Left forelimb (tissue), 1 donor: ENCODE results near the gene SKIC3.

Source experiments
- DNase-seq: peaks from one replicate; pipeline ENCODE4 v3.0.0-alpha.2; 2018; ENCODE audit warnings: low spot score

SKIC3 gene

DNA sequence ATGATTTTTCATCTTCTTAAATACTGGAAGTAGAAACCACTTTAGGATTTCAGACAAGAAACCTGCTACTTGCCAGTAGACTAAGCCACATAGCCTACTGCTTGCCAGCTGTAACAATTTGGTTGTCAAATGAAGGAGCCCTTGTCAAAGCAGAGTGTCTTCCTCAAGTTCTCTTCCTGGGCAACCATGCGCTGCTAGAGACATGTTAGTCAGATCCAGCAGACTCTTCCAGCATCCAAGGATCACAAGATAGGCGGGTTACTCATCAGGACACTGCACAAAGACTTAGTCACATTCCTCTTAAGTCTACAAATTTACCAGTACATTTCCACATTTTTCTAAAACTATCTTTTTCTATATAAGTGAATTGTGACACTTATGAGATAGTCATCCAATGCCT lies 24.4 kb downstream of the SKIC3 start:
- no peak for DNase-seq

DNA sequence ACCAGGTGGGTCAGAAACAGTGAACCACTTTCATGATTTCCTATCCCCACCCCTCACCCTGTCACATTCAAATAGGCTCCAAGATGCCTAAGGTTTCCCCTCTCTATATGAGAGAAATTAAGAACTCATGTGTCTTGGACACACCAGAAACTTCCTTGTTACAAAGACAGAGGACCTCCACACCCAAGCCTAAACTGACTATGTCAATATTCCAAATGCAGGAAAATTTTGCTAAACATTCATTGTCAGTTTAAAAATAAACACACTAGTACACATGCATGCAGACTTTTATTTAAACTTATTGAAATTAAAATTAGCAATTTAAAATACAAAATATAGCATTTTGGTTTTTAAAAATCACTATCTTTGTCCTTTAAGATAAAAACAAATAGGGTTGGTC lies 26.2 kb downstream of the SKIC3 start:
- DNase-seq: no peak

DNA sequence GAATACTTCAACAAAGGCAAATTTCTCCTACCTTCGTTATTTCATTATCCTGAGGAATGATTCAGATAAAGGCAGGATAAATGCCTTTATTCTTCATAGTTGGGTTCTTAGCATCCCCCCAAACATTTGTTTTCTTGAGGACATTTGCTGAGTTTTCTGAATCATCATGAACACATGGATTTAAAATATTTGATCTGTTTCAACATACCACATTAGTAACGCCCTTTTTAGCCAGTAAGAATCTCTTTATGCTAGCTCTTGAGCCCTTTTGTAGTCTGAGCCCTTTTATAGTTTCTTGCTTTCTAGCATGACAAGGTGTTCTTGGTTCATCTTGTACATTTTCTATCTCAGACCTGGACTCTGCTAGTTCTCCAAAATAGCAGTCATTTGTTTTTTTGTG lies 27.9 kb downstream of the SKIC3 start:
- no peak for DNase-seq

DNA sequence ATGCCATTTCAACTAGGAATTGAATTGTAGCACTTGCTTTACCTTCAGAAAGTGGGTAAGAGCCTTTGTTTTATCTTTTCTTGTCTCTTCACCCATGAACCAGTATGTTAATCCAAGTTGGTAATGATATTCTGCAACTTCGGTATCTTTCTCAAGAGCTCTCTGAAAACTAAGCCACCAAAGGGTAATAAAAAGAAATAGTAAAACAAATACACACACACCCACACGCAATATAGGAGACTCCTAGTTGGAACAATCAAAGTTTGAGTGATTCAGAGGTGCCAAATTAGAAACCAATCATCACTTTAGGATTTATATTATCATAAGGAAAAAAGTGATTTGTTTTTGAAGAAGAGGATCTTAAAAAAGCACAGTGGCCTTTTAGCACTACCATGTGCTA lies 30.4 kb downstream of the SKIC3 start:
- DNase-seq: no peak

DNA sequence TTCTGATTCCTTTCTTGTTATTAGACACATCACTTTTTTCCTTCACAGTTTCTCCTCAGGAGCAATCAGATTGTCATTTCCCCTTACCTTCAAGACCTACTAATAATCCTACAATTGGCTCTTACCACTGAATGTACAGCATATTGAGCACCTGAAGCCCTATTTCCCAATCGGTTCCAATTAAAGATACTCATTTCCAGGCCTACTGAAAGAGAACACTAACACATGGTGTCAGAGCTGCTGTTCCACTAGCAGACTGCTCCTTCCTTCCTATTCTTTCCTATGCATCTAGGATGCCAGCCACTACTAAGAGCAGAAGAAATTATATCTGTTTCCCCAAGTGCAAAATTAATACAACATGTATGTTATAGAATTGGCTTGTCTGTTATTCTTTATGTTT lies 34.6 kb downstream of the SKIC3 start:
- DNase-seq: no peak

DNA sequence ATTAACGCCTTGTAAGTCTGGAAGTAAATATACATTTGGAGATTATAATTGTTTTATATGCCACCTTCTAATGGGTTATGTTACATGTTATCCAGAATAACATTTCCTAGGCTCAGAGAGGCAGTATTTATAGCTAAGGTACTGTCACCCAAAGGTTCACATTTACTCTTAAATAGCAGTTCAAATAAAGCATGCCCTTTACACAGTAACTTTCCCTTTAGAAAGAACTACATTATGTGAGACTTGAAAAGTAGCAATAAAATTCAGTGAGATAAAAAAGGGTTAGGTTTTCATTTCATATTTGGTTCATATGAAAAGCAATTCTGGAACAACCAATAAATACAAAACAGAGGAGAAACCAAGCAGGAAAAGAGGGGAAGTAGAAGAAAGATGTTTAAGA lies 35.1 kb downstream of the SKIC3 start:
- DNase-seq: no peak

DNA sequence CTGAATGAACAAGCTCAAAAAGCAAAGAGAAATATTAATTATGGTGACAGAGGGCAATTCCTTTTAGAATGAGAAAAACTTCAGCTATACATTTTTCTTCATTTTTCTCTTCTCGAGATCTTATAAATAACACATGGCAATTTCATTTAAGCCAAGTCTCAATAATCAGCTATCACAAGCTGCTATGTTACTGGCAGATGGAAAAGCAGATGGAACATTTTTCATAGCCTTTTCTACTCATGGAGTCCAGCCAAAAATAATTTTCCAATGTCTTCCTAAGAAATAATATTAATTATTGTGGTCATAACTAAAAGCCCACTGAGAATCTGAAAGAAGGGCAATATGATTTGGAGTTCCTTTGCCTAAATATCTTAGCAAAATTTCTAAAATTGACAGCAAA lies 35.6 kb downstream of the SKIC3 start:
- no peak for DNase-seq

DNA sequence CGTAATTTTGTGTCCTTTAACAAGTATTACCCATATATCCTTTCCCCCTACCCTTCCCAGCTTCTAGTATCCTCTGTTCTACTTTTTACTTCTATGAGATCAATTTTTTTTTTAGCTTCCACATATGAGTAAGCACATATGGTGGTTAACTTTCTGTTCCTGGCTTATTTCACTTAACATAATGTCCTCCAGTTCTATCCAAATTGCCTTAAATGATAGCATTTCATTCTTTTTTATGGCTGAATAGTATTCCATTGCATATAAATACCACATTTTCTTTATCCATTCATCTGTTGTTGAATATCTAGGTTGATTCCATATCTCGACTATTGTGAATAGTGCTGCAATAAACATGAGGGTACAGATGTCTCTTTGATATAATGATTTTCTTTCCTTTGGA lies 36.4 kb downstream of the SKIC3 start:
- no peak for DNase-seq

DNA sequence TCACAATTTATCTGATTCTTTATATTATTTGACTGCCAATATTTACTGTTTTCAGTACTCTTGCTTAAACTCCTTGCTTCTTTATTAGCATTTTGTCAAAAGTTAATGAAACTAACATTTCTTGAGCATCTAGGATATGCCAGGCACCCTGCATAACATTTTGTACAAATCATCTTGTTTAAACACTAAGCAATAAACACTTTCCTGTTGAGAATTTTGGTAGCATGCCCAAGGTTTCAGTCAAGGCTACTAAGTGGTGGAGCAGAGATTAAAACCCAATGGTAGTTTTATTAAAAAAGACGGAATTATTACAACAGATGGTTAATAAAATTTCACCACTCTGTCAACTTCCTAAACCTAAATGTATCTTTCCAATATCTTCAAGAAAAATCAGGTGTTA lies 43.2 kb downstream of the SKIC3 start:
- no peak for DNase-seq

DNA sequence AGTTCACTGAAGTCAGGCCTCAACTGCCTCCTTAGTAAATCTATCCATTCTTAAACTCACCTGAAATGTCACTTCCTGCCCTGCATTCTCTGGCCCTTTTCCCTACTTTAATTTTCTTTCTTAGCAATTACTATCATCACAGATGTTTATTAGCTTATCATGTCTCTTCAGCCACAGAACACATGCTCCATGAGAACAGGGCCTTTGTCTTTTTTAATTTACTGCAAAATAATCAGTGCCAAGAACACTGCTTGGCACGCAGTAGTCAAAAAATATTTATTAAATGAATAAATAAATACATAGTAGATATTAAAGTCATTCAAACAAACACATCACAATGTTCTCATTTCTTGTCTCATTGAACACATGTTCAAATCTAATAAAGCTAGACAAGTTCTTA lies 46.2 kb downstream of the SKIC3 start:
- no peak for DNase-seq
